GM18507 (cell line): ENCODE data around the gene EIPR1.

ENCODE experiments used
- DNase-seq: peaks from one replicate; pipeline ENCODE4 v3.0.0; 2011; ENCODE audit warnings: low read depth; ENCODE audit not compliant: insufficient read length; ENCODE audit errors: extremely low spot score
- FAIRE-seq: peaks from 2 replicates; lab custom pipeline; 2011; peaks lifted over from hg19 to GRCh38; lab: Jason Lieb, UNC

EIPR1 gene

DNA sequence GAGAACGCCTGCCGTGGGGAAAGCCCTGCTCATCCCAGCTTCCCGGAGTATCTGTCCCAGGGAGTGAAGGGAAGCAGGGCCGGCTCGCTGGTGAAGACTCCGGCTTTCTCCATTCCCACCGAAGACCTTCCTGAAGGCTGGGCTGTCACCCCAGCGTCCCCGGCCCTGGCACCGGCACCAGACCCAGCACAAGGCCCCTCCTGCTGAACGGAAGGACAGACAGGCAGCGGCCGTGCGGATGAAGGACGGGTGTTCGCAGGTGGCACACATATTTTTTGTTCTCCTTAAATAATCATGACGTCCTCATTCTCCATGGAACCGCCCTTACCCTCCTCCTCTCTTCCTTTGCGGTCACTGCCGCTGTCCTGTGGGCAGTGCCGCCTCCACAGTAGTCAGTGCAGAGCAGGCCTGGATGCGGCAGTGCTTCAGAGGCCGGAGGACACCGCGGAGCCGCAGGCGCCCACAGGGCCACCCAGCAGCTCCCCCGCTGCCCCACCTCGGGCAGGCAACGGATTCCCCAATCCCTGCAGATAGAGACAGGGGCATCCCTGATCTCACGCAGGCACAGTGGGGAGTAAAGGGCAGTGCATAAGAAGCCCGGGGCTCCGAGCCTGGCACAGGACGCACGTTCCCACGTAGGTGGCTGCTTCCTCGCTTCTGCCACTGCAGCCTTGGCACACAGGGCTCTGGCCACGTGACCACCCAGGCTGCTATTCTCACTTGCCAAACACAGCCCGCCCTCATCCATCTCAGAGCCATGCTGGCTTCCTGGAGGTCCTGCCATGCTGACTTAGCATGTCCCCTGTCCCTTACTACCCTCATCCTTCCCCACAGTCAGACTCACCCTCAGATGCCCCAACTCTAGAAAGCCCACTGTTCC lies 229.7 kb downstream of the EIPR1 start:
- no peak for DNase-seq
- no peak for FAIRE-seq

DNA sequence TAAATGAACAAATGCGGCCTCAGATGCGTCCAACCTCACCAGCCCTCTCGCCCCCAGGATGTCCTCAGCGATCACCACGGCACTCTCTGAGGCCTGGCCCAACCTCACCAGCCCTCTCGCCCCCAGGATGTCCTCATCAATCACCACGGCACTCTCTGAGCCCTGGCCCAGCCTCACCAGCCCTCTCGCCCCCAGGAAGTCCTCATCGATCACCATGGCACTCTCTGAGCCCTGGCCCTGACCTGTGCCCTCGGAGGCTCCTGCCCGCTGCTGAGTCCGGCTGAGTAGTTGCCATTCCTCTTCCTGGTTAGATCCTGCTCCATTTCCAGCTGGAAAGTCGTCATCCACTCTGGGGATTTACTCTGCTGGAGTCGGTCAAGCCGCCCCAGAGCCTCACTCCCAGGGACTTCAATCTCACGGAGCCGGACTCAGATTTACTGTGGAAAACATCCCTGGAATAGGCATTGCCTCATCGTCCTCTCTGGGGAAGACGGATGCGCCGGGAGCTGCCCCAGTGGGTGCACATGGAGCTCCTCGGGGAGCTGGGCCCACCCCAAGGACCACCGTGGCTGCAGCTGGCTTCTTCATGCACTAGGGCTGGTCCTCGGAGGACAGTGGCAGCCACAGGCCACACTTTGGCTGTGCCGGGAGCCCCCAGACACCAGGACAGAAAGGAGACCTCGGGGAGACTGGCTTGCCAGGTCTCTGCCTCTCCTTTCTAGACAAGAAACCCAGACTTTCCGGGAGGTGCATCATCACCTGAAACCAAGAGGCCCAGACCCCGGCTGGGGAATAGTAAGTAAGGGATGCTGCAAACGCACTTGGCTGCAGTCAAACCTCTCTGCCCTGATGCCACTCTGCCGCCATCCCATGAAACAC lies 230.6 kb downstream of the EIPR1 start:
- no peak for DNase-seq
- FAIRE-seq = no peak

DNA sequence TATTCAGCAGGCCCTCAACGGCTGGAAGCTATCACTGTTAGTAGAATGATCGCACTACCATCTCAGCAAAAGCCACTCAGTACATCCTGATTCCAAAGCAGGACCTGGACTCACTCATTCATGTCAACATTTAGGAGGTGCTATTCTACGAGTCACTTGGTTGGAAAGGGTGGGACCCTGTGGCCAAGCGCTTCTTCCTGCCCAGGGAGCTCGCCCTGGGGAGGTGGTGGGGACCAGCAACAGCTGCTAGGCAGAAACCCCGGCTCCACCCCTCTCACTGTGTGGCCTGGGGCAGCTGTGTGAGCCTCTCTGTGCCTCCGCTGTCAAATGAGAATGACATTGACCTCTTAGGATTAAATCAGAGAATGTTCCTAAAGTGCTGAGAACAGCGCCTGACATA lies 231.4 kb downstream of the EIPR1 start:
- no peak for FAIRE-seq
- no peak for DNase-seq

DNA sequence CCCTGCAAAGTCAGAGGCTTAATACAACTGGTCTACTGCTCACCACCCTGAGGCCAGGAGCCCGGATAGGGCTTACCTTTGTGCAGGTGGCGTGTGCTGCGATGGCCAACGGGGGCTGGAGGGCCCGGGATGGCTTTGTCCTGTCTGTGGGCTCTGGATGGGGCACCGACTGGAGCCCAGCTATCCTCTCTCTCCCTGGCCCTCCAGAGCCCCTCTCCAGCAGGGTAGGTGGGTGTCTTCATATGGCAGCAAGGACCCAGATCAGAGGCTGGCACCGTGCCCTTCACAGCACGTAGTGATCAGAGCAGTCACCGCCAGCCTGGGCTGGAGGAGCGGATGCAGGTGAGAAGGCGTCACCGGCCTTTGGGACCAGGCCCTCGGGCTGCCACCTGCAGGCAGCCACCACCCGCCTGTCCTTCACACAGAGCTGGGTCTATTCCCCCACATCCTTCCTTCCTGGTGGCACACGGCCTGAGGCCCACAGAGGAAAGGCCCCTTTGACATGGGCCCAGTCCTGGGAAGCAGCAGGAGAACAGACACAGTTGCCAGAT lies 232.1 kb downstream of the EIPR1 start:
- DNase-seq = no peak
- FAIRE-seq = no peak

DNA sequence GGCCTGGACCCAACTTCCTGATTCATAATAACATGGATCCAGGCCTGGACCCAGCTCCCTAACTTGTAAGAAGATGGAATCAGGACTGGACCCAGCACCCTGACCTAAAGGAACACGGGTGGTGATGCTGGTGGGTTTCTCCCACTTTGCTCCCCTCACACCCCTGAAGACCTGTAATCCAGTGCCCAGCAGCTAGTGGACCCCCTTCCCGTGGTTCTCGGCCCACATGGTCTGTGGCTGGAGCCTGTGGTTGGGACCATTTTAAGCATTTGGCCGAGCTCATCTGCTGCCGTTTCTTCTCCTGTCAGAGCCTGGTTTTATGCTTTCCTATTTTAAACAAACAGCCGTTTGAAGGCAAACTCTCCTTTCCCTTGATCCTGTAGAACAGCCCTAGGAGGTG lies 232.8 kb downstream of the EIPR1 start:
- FAIRE-seq (no peak), DNase-seq (no peak)

DNA sequence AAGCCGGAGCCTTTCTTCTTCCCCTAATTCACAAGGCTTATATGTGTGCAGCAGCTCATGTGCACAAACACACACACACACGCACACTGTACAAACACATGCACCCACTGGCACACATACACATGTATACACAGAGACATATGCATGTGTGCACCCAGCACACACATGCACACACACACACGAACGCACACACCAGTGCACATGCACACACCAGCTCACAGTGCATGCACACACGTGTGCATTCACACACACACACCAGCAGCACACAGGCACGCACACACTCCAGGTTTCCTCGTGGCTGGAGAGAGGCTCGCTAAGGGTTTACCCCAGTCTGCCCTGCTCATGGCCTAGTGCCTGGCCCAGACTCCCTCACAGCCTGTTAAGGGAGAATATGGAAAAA lies 234.0 kb downstream of the EIPR1 start:
- DNase-seq (no peak), FAIRE-seq (no peak)

DNA sequence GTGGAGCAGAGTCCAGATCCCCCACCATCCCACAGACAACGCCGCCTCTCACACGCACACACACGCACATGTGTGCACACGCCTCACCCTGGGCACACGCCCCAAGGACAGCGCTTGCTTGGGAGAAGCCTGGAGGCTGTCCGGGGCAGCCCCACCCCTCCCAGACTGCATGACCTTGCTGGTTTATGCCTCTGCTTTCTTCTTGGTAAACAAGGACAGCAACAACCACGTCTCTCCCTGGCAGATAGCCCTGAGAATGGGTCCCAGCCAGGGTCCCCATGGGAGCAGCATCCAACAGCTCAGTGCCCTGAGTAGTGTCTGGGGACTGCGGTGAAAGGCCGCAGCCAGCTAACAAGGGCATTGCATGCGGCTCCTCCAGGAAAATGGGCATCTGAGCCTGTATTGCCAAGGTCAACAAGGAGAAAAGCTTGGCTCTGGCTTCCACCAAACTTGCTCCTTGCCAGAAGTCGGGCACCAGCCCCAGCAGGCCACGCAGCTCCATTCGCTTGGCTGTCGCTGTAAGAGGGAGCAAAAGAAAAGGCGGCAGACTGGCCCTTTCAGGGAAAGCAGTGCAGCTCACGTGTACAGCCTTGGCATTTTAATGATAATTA lies 234.6 kb downstream of the EIPR1 start:
- no peak for FAIRE-seq

DNA sequence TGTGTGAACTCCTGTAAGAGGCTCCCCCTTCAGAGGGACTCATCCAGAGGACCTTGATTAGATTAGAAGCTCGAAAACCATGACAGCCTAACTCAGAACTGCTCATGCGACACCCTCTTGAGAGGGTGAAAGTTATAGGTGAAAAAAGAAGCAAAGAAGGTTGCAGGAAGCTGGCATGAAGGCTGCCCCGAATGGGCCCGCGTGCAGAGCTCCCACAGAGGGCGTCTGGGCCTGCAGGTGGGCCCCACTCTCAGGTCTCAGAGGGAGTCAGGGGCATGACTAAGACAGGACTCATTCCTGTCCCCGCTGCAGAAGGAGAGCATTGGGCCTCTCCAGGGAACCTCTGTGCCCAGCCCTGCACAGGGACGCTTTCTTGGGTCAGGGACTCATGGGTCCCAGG lies 235.4 kb downstream of the EIPR1 start:
- no peak for FAIRE-seq
- DNase-seq = no peak

More for the DNA sequence above, 234.6 kb downstream of the EIPR1 start:
- no peak for DNase-seq

DNA sequence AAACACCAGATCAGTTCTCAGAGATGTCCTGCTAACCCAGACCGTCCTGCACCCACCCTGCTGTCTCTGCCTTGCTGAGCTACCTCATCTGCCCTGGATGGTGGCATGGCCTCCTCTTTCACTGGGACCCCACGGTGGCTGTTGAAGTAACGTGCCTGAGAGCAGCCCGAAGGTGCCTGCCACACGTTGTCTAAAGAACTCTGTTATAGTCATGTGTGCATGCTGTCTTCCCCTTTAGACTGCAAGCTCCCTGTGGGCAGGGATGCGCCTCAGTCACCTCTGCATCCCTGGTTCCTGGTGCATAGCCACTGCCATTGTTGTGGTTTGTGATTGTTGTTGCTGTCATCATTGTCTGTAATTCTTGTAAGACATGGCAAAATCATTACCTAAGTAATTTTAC lies 235.9 kb downstream of the EIPR1 start:
- no peak for DNase-seq
- FAIRE-seq = no peak

DNA sequence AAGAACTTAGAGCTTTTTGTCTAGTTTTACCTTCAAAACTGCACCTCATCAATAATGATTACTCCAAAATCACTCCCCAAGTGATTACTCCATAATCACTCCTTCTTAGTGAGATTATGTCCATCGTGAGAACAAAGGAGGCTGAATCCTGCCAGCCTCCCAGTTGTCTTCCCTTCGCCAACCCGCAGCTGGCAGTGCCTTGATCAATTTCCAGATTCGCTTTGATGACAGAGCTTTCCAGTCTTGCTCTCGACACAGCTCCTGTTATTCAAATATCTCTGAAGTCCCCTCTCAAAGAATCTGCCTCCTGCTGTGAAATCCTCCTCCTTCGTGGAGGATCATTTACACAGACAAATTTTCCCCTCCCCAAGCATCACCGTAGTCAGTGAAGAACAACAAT lies 237.7 kb downstream of the EIPR1 start:
- DNase-seq (no peak), FAIRE-seq (no peak)
